HT1080 (cell line): ENCODE data around the gene UBE3B. TPM values are rescaled to one million over a fixed set of nuclear protein-coding genes. Genes with fewer than 3 reads are reported as not detected.
A peak's percentile ranks its signal among the peaks of the same experiment; 100 is the strongest.

ENCODE experiments used
- DNase-seq: peaks from one replicate; pipeline ENCODE4 v3.0.0-alpha.2; 2015; ENCODE audit warnings: low read depth
- total RNA-seq: library from RNA; depleted of rRNA; stranded (reverse); fragments of >200 nt; shearing (Covaris generic); gene quantifications from 2 replicates; pipeline ENCODE4 v1.2.3, GENCODE V29; 2014

Gene UBE3B
- total RNA-seq, 1 experiment from 2014 or later = 32.2 TPM

GRCh38 chr12:109527489-109528123, 50.2 kb downstream of the UBE3B start:
- DNase-seq = no peak

- no peak for DNase-seq
These were observed 52.5 kb downstream of the UBE3B start for GRCh38 chr12:109529691-109530640.

- DNase-seq = no peak
These were observed 54.0 kb downstream of the UBE3B start for GRCh38 chr12:109531411-109531810.

- no peak for DNase-seq
These were observed 55.5 kb downstream of the UBE3B start for GRCh38 chr12:109532721-109533486.

GRCh38 chr12:109533487-109533740, 56.0 kb downstream of the UBE3B start:
- no peak for DNase-seq

- no peak for DNase-seq
These were observed 57.0 kb downstream of the UBE3B start for GRCh38 chr12:109534456-109534855.

GRCh38 chr12:109535231-109535862, 57.9 kb downstream of the UBE3B start:
- no peak for DNase-seq

- no peak for DNase-seq
These were observed 58.4 kb downstream of the UBE3B start for GRCh38 chr12:109535863-109536250.

GRCh38 chr12:109537136-109537535, 59.7 kb downstream of the UBE3B start:
- no peak for DNase-seq

GRCh38 chr12:109538191-109538863, 60.9 kb downstream of the UBE3B start:
- no peak for DNase-seq

GRCh38 chr12:109539508-109539907, 62.1 kb downstream of the UBE3B start:
- DNase-seq = peak; percentile 86

GRCh38 chr12:109540526-109541412, 63.3 kb downstream of the UBE3B start:
- DNase-seq = no peak

- DNase-seq = no peak
These were observed 63.9 kb downstream of the UBE3B start for GRCh38 chr12:109541413-109541726.

- DNase-seq = peak; percentile 90
These were observed 64.6 kb downstream of the UBE3B start for GRCh38 chr12:109542014-109542413.

GRCh38 chr12:109542876-109543275, 65.4 kb downstream of the UBE3B start:
- no peak for DNase-seq

- peak; percentile 73 for DNase-seq
These were observed 67.6 kb downstream of the UBE3B start for GRCh38 chr12:109544955-109545531.

GRCh38 chr12:109545826-109546225, 68.4 kb downstream of the UBE3B start:
- no peak for DNase-seq

GRCh38 chr12:109547286-109547685, 69.9 kb downstream of the UBE3B start:
- no peak for DNase-seq

- no peak for DNase-seq
These were observed 70.8 kb downstream of the UBE3B start for GRCh38 chr12:109548258-109548657.
